ENCODE data around the gene ANKDD1B. TPM values are rescaled to one million over a fixed set of nuclear protein-coding genes. Genes with fewer than 3 reads are reported as not detected.

Gene ANKDD1B
- total RNA-seq, 1 donor from 2014 or later = not detected

DNA sequence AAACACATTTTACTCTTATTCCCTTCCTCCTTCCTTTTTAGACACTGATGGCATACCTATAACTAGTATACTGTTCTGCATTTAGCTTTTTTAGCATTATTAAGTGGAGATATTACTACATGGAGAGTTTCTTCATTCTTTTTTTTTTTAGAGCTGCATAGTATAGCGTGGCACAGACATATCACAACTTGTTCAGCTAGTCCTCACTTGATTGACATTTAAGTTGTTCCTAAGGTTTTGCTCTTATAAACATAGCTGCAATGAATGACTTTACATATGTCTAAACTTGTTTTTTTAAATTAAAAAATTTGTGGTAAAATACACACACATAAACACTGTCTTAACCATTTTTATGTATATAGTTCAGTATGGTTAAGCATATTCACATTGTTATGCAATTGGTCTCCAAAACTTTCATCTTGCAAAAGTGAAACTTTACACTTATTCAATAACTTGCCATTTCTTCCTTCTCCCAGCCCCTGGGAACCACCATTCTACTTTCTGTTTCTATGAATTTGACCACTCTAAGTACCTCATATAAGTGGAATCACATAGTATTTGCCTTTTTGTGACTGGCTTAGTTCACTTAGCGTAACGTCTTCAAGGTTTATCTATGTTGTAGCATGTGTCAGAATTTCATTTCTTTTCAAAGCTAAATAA lies 48.7 kb downstream of the ANKDD1B start:
- Histone ChIP-seq H3K9me3 (no peaks in the 10 kb centered on the region), H3K27ac (no peak overlapping the region), H3K36me3 (no peaks in the 10 kb centered on the region), H3K27me3 (no peaks in the 10 kb centered on the region), H3K4me3 (no peak overlapping the region), H3K4me1 (peaks cover 7% of the 10 kb centered on the region)
- TF ChIP-seq, protein P1, sequence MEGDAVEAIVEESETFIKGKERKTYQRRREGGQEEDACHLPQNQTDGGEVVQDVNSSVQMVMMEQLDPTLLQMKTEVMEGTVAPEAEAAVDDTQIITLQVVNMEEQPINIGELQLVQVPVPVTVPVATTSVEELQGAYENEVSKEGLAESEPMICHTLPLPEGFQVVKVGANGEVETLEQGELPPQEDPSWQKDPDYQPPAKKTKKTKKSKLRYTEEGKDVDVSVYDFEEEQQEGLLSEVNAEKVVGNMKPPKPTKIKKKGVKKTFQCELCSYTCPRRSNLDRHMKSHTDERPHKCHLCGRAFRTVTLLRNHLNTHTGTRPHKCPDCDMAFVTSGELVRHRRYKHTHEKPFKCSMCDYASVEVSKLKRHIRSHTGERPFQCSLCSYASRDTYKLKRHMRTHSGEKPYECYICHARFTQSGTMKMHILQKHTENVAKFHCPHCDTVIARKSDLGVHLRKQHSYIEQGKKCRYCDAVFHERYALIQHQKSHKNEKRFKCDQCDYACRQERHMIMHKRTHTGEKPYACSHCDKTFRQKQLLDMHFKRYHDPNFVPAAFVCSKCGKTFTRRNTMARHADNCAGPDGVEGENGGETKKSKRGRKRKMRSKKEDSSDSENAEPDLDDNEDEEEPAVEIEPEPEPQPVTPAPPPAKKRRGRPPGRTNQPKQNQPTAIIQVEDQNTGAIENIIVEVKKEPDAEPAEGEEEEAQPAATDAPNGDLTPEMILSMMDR (IDR thresholded peaks at IDR 0.05) = no peak
- no peak for TF ChIP-seq POLR2A (IDR thresholded peaks at IDR 0.05)
- TF ChIP-seq POLR2AphosphoS5 (IDR thresholded peaks at IDR 0.05; ENCODE audit: insufficient read depth in 1 of 2, low read depth in 1 of 2) = no peak
- DNase-seq (ENCODE audit: extremely low spot score in 2 of 2) = no peak
- intact Hi-C loops (cut with DNase I) = no loop called here

GRCh38 chr5:75660678-75661465 lies 49.6 kb downstream of the ANKDD1B start:
- TF ChIP-seq, protein P1 (IDR thresholded peaks at IDR 0.05) = no peak
- TF ChIP-seq POLR2AphosphoS5 (IDR thresholded peaks at IDR 0.05; ENCODE audit: insufficient read depth in 1 of 2, low read depth in 1 of 2) (no peak), POLR2A (IDR thresholded peaks at IDR 0.05) (no peak)
- intact Hi-C loops (cut with DNase I) = no loop called here
- no peak for DNase-seq (ENCODE audit: extremely low spot score in 2 of 2)
- Histone ChIP-seq H3K9me3 (no peaks in the 10 kb centered on the region), H3K4me3 (no peak overlapping the region), H3K36me3 (no peaks in the 10 kb centered on the region), H3K27me3 (no peaks in the 10 kb centered on the region), H3K4me1 (peaks cover 7% of the 10 kb centered on the region), H3K27ac (no peak overlapping the region)

DNA sequence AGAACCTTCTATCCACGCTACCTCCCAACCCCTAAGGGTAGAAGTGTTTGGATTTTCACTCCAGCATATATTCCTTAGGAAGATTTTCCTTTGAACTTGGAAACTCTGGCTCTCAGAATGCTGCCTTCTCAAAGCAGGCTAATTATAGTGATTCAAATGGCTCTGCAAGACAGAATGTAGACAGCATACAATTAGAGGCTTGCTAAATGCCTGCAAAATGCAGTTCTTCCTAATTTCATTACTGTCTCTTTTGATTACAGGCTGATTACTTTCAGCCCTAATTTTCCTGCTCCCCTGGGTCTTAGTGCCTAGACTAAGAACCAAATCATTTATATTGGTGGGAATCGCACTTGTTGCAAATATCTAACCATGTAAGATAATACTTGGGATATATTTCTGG lies 50.8 kb downstream of the ANKDD1B start:
- TF ChIP-seq, protein P1 (IDR thresholded peaks at IDR 0.05) = no peak
- TF ChIP-seq POLR2A (IDR thresholded peaks at IDR 0.05) (no peak), POLR2AphosphoS5 (IDR thresholded peaks at IDR 0.05; ENCODE audit: insufficient read depth in 1 of 2, low read depth in 1 of 2) (no peak)
- DNase-seq (ENCODE audit: extremely low spot score in 2 of 2) = no peak
- Histone ChIP-seq H3K4me3 (no peak overlapping the region), H3K9me3 (no peaks in the 10 kb centered on the region), H3K4me1 (peaks cover 2% of the 10 kb centered on the region), H3K36me3 (no peaks in the 10 kb centered on the region), H3K27me3 (no peaks in the 10 kb centered on the region), H3K27ac (no peak overlapping the region)
- intact Hi-C loops (cut with DNase I) = no loop called here

- H3K27me3 ChIP-seq = no peaks in the 10 kb centered on the region
- DNase-seq (ENCODE audit: extremely low spot score in 2 of 2) = no peak
- no peak overlapping the region for H3K4me3 ChIP-seq
- TF ChIP-seq, protein P1 (IDR thresholded peaks at IDR 0.05) = no peak
- no peak for TF ChIP-seq POLR2AphosphoS5 (IDR thresholded peaks at IDR 0.05; ENCODE audit: insufficient read depth in 1 of 2, low read depth in 1 of 2)
- TF ChIP-seq POLR2A (IDR thresholded peaks at IDR 0.05) = no peak
- no peaks in the 10 kb centered on the region for H3K9me3 ChIP-seq
- H3K4me1 ChIP-seq = no peaks in the 10 kb centered on the region
- intact Hi-C loops (cut with DNase I) = no loop called here
- H3K27ac ChIP-seq = no peak overlapping the region
- no peaks in the 10 kb centered on the region for H3K36me3 ChIP-seq
These were observed 52.5 kb downstream of the ANKDD1B start for GRCh38 chr5:75663579-75664284.

Measured in vagina (tissue), 2 donors.